ENCODE results near the gene HMGB3. TPM values are rescaled to one million over a fixed set of nuclear protein-coding genes. Genes with fewer than 3 reads are reported as not detected.

HMGB3 gene
- total RNA-seq, 2 experiments from 2014 or later, result 4.0 to 5.4 TPM

- Histone ChIP-seq H3K27ac (ENCODE audit: low read depth in 1 of 2, low read length in 2 of 2) (no peak overlapping the region), H3K9me3 (ENCODE audit: control insufficient read depth in 1 of 2, insufficient read depth in 1 of 2, low read length in 2 of 2) (no peaks in the 10 kb centered on the region), H3K4me1 (ENCODE audit: insufficient read depth, low read length) (peaks cover 7% of the 10 kb centered on the region), H3K36me3 (ENCODE audit: insufficient read depth, low read length) (no peaks in the 10 kb centered on the region), H3K27me3 (ENCODE audit: control insufficient read depth in 1 of 2, insufficient read depth in 2 of 2, low read length in 2 of 2) (peaks cover 0 to 9% of the 10 kb centered on the region in 2 experiments), H3K4me3 (ENCODE audit: low read length) (no peak overlapping the region)
- intact Hi-C loops (cut with DNase I, micrococcal nuclease), result loop anchor here (10.0 kb wide), 2 partner anchors 95 to 405 kb away; partner anchors contain the start of genes CD99L2 (in 1 of the 2) and VMA21 (in 1 of the 2)
- no peak for ATAC-seq (ENCODE audit: poor library complexity)
- no peak overlapping the region for H3K4me3 Mint-ChIP-seq
- H3K4me1 Mint-ChIP-seq (ENCODE audit: low read depth), result peaks cover 7% of the 10 kb centered on the region
- H3K27ac Mint-ChIP-seq, result no peak overlapping the region
- peaks cover 17% of the 10 kb centered on the region for H3K27me3 Mint-ChIP-seq
- ChIA-PET POLR2A (no interaction called here), CTCF (no interaction called here)
- DNase-seq, result no peak
- no peaks in the 10 kb centered on the region for H3K9me3 Mint-ChIP-seq
- peaks cover 5% of the 10 kb centered on the region for H3K36me3 Mint-ChIP-seq (ENCODE audit: low read depth)
- TF ChIP-seq CTCF (IDR thresholded peaks at IDR 0.05), result no peak
Measured at GRCh38 chrX:150989420-150989819, 6.3 kb downstream of the HMGB3 start.

GRCh38 chrX:150990910-150991309 is 7.8 kb downstream of the HMGB3 start:
- Histone ChIP-seq H3K4me3 (ENCODE audit: low read length) (no peak overlapping the region), H3K9me3 (ENCODE audit: control insufficient read depth in 1 of 2, insufficient read depth in 1 of 2, low read length in 2 of 2) (no peaks in the 10 kb centered on the region), H3K27me3 (ENCODE audit: control insufficient read depth in 1 of 2, insufficient read depth in 2 of 2, low read length in 2 of 2) (no peaks in the 10 kb centered on the region), H3K36me3 (ENCODE audit: insufficient read depth, low read length) (no peaks in the 10 kb centered on the region), H3K27ac (ENCODE audit: low read depth in 1 of 2, low read length in 2 of 2) (no peak overlapping the region), H3K4me1 (ENCODE audit: insufficient read depth, low read length) (no peaks in the 10 kb centered on the region)
- ATAC-seq (ENCODE audit: poor library complexity) (no peak), DNase-seq (no peak)
- intact Hi-C loops (cut with DNase I, micrococcal nuclease), result no loop called here
- H3K36me3 Mint-ChIP-seq (ENCODE audit: low read depth), result no peaks in the 10 kb centered on the region
- no peak overlapping the region for H3K4me3 Mint-ChIP-seq
- H3K27me3 Mint-ChIP-seq, result peaks cover 4% of the 10 kb centered on the region
- TF ChIP-seq CTCF (IDR thresholded peaks at IDR 0.05), result no peak
- H3K4me1 Mint-ChIP-seq (ENCODE audit: low read depth), result no peaks in the 10 kb centered on the region
- CTCF ChIA-PET, result no interaction called here
- no peak overlapping the region for H3K27ac Mint-ChIP-seq
- POLR2A ChIA-PET, result no interaction called here
- no peaks in the 10 kb centered on the region for H3K9me3 Mint-ChIP-seq

GRCh38 chrX:151000861-151001331 is 17.8 kb downstream of the HMGB3 start:
- Histone ChIP-seq H3K4me3 (ENCODE audit: low read length) (no peak overlapping the region), H3K9me3 (ENCODE audit: control insufficient read depth in 1 of 2, insufficient read depth in 1 of 2, low read length in 2 of 2) (no peaks in the 10 kb centered on the region), H3K27ac (ENCODE audit: low read depth in 1 of 2, low read length in 2 of 2) (no peak overlapping the region), H3K4me1 (ENCODE audit: insufficient read depth, low read length) (no peaks in the 10 kb centered on the region), H3K27me3 (ENCODE audit: control insufficient read depth in 1 of 2, insufficient read depth in 2 of 2, low read length in 2 of 2) (no peaks in the 10 kb centered on the region), H3K36me3 (ENCODE audit: insufficient read depth, low read length) (no peaks in the 10 kb centered on the region)
- no peak overlapping the region for H3K27ac Mint-ChIP-seq
- intact Hi-C loops (cut with DNase I, micrococcal nuclease), result no loop called here
- no peaks in the 10 kb centered on the region for H3K36me3 Mint-ChIP-seq (ENCODE audit: low read depth)
- no peaks in the 10 kb centered on the region for H3K4me1 Mint-ChIP-seq (ENCODE audit: low read depth)
- DNase-seq (no peak), ATAC-seq (ENCODE audit: poor library complexity) (no peak)
- ChIA-PET CTCF (no interaction called here), POLR2A (no interaction called here)
- H3K4me3 Mint-ChIP-seq, result no peak overlapping the region
- no peaks in the 10 kb centered on the region for H3K27me3 Mint-ChIP-seq
- TF ChIP-seq CTCF (IDR thresholded peaks at IDR 0.05), result no peak
- no peaks in the 10 kb centered on the region for H3K9me3 Mint-ChIP-seq

Measured in CD4-positive, alpha-beta T cell (primary cell).